ENCODE results near the gene TTC22.
"Not testable (repeated sequence)": the region's sequence is repeated elsewhere in the genome, so short reads cannot be mapped to it uniquely, and the experiment has no call there.

The TTC22 gene

GRCh38 chr1:54786778-54787177 lies 14.3 kb downstream of the TTC22 start:
- no peak for DNase-seq (ENCODE audit: low read depth)

- no peak for DNase-seq (ENCODE audit: low read depth)
Measured at GRCh38 chr1:54784066-54784465, 17.1 kb downstream of the TTC22 start.

- no peak for DNase-seq (ENCODE audit: low read depth)
Measured at GRCh38 chr1:54782588-54782987, 18.5 kb downstream of the TTC22 start.

- no peak for DNase-seq (ENCODE audit: low read depth)
Measured at GRCh38 chr1:54782156-54782555, 19.0 kb downstream of the TTC22 start.

GRCh38 chr1:54781023-54781723 lies 19.9 kb downstream of the TTC22 start:
- no peak for DNase-seq (ENCODE audit: low read depth)

GRCh38 chr1:54777431-54777830 lies 23.7 kb downstream of the TTC22 start:
- DNase-seq (ENCODE audit: low read depth): no peak

GRCh38 chr1:54777011-54777410 lies 24.1 kb downstream of the TTC22 start:
- DNase-seq (ENCODE audit: low read depth): no peak

GRCh38 chr1:54775828-54776721 lies 25.0 kb downstream of the TTC22 start:
- DNase-seq (ENCODE audit: low read depth): not testable (repeated sequence)

GRCh38 chr1:54774820-54775498 lies 26.2 kb downstream of the TTC22 start:
- DNase-seq (ENCODE audit: low read depth): no peak

- no peak for DNase-seq (ENCODE audit: low read depth)
Measured at GRCh38 chr1:54772951-54773350, 28.2 kb downstream of the TTC22 start.

- DNase-seq (ENCODE audit: low read depth): no peak
Measured at GRCh38 chr1:54768093-54768492, 33.0 kb downstream of the TTC22 start.

GRCh38 chr1:54767526-54767925 lies 33.6 kb downstream of the TTC22 start:
- DNase-seq (ENCODE audit: low read depth): no peak

GRCh38 chr1:54766726-54767125 lies 34.4 kb downstream of the TTC22 start:
- DNase-seq (ENCODE audit: low read depth): no peak

- DNase-seq (ENCODE audit: low read depth): no peak
Measured at GRCh38 chr1:54764922-54765561, 36.1 kb downstream of the TTC22 start.

- DNase-seq (ENCODE audit: low read depth): peak; percentile 99
Measured at GRCh38 chr1:54764133-54764921, 36.8 kb downstream of the TTC22 start, which contains the start of gene PARS2. Gene PARS2, minus strand, starts transcription at chr1:54764523. Its CDS starts 5,362 bp downstream, at chr1:54759161.

- DNase-seq (ENCODE audit: low read depth): no peak
Measured at GRCh38 chr1:54763816-54764132, 37.3 kb downstream of the TTC22 start.

- DNase-seq (ENCODE audit: low read depth): no peak
Measured at GRCh38 chr1:54758678-54759348, 42.3 kb downstream of the TTC22 start.

GRCh38 chr1:54757833-54758232 lies 43.3 kb downstream of the TTC22 start:
- no peak for DNase-seq (ENCODE audit: low read depth)

- DNase-seq (ENCODE audit: low read depth): no peak
Measured at GRCh38 chr1:54754486-54755285, 46.4 kb downstream of the TTC22 start.

- no peak for DNase-seq (ENCODE audit: low read depth)
Measured at GRCh38 chr1:54754045-54754444, 47.1 kb downstream of the TTC22 start.

All from GM04504 (cell line).